GM21528 (cell line): Measurements from ENCODE around the gene CYP1B1.
"Not testable (repeated sequence)": the region's sequence is repeated elsewhere in the genome, so short reads cannot be mapped to it uniquely, and the experiment has no call there.

Source experiments
- ATAC-seq: cut with Tn5 transposase; IDR thresholded peaks from one replicate; pipeline ENCODE4 v1.9.1; 2021; ENCODE audit warnings: mild to moderate bottlenecking, moderate library complexity; ENCODE audit not compliant: unreplicated experiment, low FRiP score

CYP1B1 gene

GRCh38 chr2:38075507-38076151, at the start of gene CYP1B1:
CYP1B1 (minus strand) TSS chr2:38076151; CDS start chr2:38075388, 763 bp downstream.
- ATAC-seq: no peak

DNA sequence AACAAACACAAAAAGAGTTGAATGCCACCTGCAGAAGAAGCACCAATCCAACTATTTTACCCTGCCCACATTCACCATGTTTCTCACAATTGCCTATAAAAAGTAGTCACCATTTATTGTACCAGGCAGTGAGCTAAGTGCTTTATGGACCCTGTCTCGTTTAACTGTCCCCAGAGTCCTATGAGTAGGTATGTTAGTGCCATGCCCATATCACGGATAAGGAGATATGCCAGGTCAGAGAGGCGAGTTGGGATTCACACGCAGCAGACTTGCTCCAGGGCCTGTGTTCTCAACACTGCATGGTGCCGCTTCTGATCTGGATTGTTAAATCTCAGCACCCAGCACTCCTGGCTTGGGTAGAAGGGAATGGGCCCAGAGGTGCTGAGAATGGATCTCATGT, 49.1 kb upstream of the CYP1B1 start:
- ATAC-seq: no peak

DNA sequence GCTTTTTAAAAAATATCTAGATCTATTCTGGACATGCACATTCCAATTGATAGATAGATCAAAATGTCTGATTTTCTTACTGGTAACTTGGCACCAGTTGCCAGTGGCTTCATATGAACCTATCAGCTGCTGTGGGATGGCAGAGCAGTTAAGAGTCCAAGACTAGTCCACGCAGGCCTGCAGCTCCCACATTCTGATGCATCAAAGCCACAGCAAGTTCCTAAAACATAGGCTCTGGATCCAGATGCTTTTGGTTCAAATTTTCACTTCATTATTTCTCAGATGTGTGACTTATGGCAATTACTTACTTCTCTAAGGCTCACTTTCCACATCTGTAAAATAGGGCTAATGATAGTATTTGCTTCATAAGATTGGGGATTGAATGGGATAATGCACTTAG, 48.0 kb upstream of the CYP1B1 start:
- no peak for ATAC-seq

DNA sequence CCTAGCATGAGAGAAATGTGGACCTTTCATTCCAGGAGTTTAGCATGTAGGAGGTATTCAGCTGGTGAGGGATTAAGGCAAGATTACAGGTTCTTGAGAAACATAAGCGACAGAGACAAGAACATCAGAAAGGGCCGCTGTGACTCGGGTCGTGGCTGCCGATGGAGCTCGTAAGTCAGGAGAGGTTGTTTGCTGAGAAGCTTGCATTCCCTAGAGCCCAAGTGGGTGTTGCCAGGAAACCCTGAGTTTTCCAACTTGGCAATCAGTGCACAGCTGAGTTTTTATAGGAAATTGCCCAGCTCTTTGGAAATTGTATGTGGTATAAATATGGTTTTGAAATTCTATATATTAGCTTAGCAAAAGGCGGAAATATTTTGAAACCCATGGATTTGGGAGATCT, 46.4 kb upstream of the CYP1B1 start:
- no peak for ATAC-seq

GRCh38 chr2:38121481-38121880, 45.5 kb upstream of the CYP1B1 start:
- no peak for ATAC-seq

DNA sequence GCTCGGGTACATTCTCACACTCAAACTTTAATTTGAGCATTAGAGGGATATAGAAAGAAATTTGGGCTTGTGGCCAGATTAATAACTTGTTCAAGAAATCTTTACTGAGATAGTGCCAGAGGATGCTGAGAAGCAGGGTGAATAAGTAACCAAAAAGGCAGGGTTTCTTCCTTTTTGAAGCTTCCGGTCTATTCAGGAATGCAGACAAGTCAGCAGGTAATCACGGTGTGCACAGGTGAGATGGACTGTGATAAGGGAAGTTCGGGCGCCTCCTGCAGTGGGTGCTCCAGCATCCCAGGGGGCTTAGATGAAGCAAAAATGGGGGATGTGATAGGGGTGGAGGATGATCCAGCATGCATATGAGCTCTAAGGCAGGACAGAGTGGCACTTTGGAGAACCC, 44.9 kb upstream of the CYP1B1 start:
- no peak for ATAC-seq

DNA sequence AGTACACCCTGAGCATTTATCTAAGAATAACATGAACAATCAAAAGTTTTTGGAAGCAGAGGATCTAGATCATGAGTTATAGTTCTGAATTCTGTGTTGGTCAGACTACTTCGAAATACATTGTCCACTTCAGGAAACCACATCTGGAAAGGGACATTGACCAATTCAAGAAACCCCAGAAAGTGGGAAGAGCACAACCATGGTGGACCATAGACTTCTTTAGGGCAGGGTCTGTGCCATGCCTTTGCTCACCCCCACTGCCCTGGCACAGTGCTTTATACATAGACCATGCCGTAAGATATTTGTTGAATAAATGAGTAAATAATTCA, 44.3 kb upstream of the CYP1B1 start:
- ATAC-seq: no peak

DNA sequence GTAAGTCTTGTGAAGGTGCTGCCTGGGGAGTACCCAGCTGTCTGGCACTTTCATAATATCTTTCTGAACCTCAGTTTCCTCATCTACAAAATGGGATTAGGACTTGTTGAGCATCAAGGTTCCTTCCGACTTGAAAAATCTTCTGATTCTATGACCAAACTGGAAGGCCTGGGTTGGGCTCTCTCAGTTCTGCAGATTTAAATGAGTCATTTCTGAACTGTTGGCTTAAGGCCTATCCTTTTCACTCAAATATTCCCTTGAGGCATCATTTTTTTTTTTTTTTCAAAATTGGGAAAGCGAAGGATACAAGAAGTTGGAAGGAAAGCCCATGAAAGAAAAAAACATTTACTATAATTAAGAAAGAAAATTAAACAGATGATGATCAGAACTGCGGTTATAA, 40.8 kb upstream of the CYP1B1 start:
- ATAC-seq: no peak

- ATAC-seq: no peak
Measured at GRCh38 chr2:38115216-38116032, 39.5 kb upstream of the CYP1B1 start.

- no peak for ATAC-seq
Measured at GRCh38 chr2:38113981-38114708, 38.2 kb upstream of the CYP1B1 start.

DNA sequence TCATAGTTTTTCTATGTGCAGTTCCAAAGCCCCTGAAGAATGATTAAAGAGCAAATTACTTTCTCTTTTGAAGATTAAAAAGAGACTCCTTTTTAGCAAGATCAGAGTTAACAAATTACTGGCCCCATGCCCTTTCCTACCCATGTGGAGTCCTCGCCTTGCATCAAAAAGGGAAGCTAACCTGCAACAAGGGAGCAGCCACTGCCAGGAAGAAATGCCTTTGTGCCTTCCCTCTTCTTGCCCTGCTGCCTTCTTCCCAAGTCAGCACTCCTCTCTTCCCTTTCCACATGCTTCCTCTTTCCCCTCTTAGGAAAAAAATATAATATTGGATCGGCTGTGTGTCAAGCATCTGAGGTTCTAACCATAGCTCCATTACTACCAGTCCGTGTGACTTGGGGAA, 37.1 kb upstream of the CYP1B1 start:
- ATAC-seq: no peak

GRCh38 chr2:38111350-38111749, 35.4 kb upstream of the CYP1B1 start:
- not testable (repeated sequence) for ATAC-seq

GRCh38 chr2:38109732-38110181, 33.8 kb upstream of the CYP1B1 start:
- no peak for ATAC-seq

DNA sequence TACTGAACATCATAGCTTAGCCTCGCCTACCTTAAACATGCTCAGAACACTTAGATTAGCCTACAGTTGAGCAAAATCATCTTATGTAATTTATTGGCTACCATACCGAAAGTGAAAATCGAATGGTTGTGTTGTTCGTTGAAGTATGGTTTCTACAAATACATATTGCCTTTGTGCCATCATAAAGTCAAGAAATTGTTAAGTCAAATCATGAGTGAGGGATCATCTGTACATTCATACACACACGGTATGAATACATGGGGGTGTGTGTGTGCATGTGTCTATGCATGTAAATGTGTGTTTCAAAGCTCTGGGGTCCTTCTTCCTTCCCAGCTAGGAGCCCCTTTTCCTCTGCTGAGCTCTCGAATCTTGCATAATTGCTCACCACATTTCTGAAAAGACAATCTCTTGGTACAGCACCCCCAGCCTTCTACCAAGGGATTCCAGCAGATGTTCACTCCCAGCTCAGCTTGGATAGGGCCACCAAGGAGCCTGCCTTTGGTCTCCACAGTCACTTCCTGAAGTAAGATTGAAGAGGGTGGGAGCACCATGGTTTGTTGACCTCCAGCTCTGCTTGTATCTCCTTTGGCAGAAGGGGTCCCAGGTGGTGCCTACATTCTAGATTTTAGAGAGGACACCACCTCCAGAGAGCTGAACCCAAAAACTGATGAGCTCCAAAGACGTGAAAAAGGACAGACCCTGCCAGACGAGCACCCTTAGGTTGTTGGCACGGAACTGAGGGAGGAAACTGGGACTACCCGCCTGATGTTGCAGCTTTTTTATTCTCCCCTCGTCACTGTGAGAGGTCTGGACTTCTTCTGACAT, 33.2 kb upstream of the CYP1B1 start:
- ATAC-seq: no peak

- no peak for ATAC-seq
Measured at GRCh38 chr2:38107738-38108410, 31.9 kb upstream of the CYP1B1 start.

- no peak for ATAC-seq
Measured at GRCh38 chr2:38106405-38107094, 30.6 kb upstream of the CYP1B1 start.

- ATAC-seq: no peak
Measured at GRCh38 chr2:38105922-38106321, 30.0 kb upstream of the CYP1B1 start.

GRCh38 chr2:38104598-38104997, 28.6 kb upstream of the CYP1B1 start:
- ATAC-seq: no peak

DNA sequence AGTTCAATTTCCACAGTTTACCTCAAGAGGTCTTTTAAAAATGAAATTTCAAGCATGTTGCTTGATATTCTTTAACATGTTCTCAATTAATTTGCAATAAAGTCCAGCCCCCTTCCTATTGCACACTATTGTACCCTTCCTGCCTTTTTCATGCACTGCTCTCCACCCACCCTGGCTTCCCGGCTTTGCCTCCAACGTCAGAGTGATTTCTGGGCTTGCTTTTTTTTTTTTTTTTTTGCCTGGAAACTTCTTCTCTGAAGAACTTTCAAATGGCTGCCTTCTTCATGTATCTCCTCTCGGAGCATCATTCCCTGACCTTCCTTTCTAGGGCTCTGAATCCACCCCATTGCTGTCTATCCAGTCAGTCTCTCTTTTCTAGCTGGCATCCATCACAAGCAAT, 24.4 kb upstream of the CYP1B1 start:
- no peak for ATAC-seq
